Placental epithelial cell (primary cell): ENCODE results near the gene KLHL28. TPM values are rescaled to one million over a fixed set of nuclear protein-coding genes. Genes with fewer than 3 reads are reported as not detected.

ENCODE experiments used
- total RNA-seq: library from RNA; depleted of rRNA; stranded (reverse); fragments of >200 nt; gene quantifications from 2 replicates; pipeline ENCODE4 v1.2.3, GENCODE V29; 2012

Gene KLHL28
- total RNA-seq, result 14.9 and 18.5 TPM in 2 replicates

DNA sequence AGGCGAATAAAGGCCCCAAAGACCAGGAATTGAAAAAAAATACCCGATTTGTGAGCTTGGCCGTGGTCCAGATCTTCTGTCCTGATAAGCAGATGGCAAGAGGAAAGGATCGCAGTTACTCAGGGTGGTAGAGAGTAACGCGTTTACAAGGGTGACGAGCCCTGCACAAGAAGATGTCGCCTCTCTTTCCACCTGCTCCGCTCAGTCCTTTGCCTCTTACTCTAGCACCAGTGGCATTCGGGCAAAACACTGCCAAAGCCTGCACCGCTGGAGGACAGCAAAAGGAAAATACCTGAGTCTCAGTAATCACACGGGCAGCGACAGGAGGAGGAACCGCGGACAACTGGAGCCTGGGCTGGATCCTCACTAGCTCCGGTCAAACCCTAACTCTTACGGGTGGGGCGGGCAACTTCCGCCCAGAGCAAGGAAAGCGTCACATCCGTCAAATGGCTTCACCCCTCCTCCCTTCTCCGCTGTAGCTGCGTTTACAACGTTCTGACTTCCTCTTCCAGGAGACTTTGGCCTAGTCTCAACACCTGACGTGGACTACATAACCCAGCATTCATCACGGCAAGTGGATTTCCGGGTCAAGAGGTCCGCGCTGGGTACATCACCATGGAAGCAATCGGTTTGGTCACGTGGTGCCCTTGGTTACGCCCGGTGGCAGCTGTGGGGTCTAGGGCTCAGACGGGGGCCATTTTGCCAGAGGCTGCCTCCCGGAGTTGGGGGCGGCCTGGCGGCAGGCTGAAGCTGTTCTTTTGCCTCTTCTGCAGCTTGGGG lies at the start of gene KLHL28, which contains the start of gene TOGARAM1:
Gene KLHL28, minus strand, starts transcription at position 394 of the 780 bp plus-strand sequence. CDS start 16,019 bp downstream, outside the sequence.
Gene TOGARAM1, plus strand, starts transcription at position 637 of the 780 bp plus-strand sequence. CDS start 232 bp downstream, outside the sequence.

Other genes with a start within 250 kb of the KLHL28 start
- 19.2 and 23.2 TPM in 2 replicates for gene TOGARAM1, start 243 bp upstream of the KLHL28 start, total RNA-seq
- 39.3 and 39.4 TPM in 2 replicates for gene PRPF39, start 122.2 kb upstream of the KLHL28 start, total RNA-seq
- 16.1 and 19.0 TPM in 2 replicates for gene FKBP3, start 172.5 kb upstream of the KLHL28 start, total RNA-seq
- gene FANCM, start 174.0 kb upstream of the KLHL28 start, total RNA-seq, result 5.1 and 5.7 TPM in 2 replicates